Measurements from ENCODE around the gene IL1F10. TPM values are rescaled to one million over a fixed set of nuclear protein-coding genes. Genes with fewer than 3 reads are reported as not detected.

The IL1F10 gene
- total and polyA plus RNA-seq, 2 donors (not counting 3 experiments of a cell fraction or from before 2014, with no cell fraction given), result not detected

DNA sequence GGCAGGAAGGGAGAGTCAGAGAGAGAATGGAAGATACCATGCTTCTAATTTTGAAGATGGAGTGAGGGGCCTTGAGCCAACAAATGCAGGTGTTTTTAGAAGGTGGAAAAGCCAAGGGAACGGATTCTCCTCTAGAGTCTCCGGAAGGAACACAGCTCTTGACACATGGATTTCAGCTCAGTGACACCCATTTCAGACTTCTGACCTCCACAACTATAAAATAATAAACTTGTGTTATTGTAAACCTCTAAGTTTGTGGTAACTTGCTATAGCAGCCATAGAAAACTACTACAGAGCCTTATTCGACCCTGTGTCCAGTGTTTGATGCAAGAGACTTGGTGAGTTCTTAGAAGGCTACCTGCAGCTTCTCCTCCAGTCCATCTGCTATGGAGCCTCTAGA is 7.8 kb downstream of the IL1F10 start:
- intact Hi-C loops (cut with micrococcal nuclease), result no loop called here
- TF ChIP-seq GATA2 (IDR thresholded peaks at IDR 0.05; ENCODE audit: insufficient read depth, insufficient read length, low read depth, low read length) (no peak), EZH2 (IDR thresholded peaks at IDR 0.05; ENCODE audit: borderline replicate concordance, low read depth, low read length, severe bottlenecking) (no peak)
- TF ChIP-seq, protein P1, sequence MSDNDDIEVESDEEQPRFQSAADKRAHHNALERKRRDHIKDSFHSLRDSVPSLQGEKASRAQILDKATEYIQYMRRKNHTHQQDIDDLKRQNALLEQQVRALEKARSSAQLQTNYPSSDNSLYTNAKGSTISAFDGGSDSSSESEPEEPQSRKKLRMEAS (IDR thresholded peaks at IDR 0.05; ENCODE audit: insufficient read depth, insufficient read length), result no peak
- TF ChIP-seq, protein P2, sequence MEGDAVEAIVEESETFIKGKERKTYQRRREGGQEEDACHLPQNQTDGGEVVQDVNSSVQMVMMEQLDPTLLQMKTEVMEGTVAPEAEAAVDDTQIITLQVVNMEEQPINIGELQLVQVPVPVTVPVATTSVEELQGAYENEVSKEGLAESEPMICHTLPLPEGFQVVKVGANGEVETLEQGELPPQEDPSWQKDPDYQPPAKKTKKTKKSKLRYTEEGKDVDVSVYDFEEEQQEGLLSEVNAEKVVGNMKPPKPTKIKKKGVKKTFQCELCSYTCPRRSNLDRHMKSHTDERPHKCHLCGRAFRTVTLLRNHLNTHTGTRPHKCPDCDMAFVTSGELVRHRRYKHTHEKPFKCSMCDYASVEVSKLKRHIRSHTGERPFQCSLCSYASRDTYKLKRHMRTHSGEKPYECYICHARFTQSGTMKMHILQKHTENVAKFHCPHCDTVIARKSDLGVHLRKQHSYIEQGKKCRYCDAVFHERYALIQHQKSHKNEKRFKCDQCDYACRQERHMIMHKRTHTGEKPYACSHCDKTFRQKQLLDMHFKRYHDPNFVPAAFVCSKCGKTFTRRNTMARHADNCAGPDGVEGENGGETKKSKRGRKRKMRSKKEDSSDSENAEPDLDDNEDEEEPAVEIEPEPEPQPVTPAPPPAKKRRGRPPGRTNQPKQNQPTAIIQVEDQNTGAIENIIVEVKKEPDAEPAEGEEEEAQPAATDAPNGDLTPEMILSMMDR (IDR thresholded peaks at IDR 0.05; ENCODE audit: extremely low read depth in 1 of 2, insufficient read depth in 1 of 2, low read depth in 1 of 2, low read length in 2 of 2), result no peak

More for the DNA sequence above, 7.8 kb downstream of the IL1F10 start:
- ChIA-PET POLR2A (no interaction called here), CTCF (no interaction called here)
- Histone ChIP-seq H3K36me3 (ENCODE audit: control insufficient read depth in 2 of 2, extremely low read depth in 1 of 2, insufficient read depth in 2 of 2, low read length in 2 of 2) (no peaks in the 10 kb centered on the region), H3K4me3 (replicated peaks in 1 of 3; ENCODE audit: insufficient read depth in 1 of 3, low read depth in 1 of 3, low read length in 3 of 3) (no peak overlapping the region), H3K9me3 (replicated peaks; ENCODE audit: control insufficient read depth, insufficient read depth, low read length) (no peaks in the 10 kb centered on the region), H3K4me2 (ENCODE audit: insufficient read depth, low read length) (no peak overlapping the region), H4K20me1 (replicated peaks; ENCODE audit: control insufficient read depth, extremely low read depth, insufficient read depth, low read length) (no peaks in the 10 kb centered on the region), H2AFZ (ENCODE audit: low read depth, low read length) (no peak overlapping the region), H3K9me1 (replicated peaks; ENCODE audit: control insufficient read depth, extremely low read depth, insufficient read depth, low read length) (no peaks in the 10 kb centered on the region), H3K27me3 (ENCODE audit: control insufficient read depth in 2 of 2, insufficient read depth in 2 of 2, low read length in 2 of 2) (peaks cover under 1 to 2% of the 10 kb centered on the region in 2 experiments), H3K27ac (ENCODE audit: insufficient read depth, low read depth, low read length) (no peak overlapping the region), H3K79me2 (ENCODE audit: control insufficient read depth, insufficient read depth, low read length) (no peaks in the 10 kb centered on the region), H3K9ac (replicated peaks; ENCODE audit: extremely low read depth, insufficient read depth, low read length) (no peak overlapping the region), H3K4me1 (ENCODE audit: control insufficient read depth, extremely low read depth, insufficient read depth, low read length) (no peaks in the 10 kb centered on the region)
- dilution Hi-C loops (cut with MboI; ENCODE audit: extremely low pct_ligation_motif_present, low sequenced_read_pairs), result no loop called here
- DNase-seq (ENCODE audit: low read depth, low spot score) (no peak), FAIRE-seq (no peak)
- BruUV-seq (replicated peaks), result no TSS peak

Data from endothelial cell of umbilical vein (primary cell).